GM21825 (cell line): ENCODE measurements around the gene ZNF493.
A peak's percentile ranks its signal among the peaks of the same experiment; 100 is the strongest.

Experiments
- ATAC-seq: cut with Tn5 transposase; IDR thresholded peaks from one replicate; pipeline ENCODE4 v1.9.1; 2021; ENCODE audit warnings: mild to moderate bottlenecking, moderate library complexity; ENCODE audit not compliant: unreplicated experiment

ZNF493 gene

DNA sequence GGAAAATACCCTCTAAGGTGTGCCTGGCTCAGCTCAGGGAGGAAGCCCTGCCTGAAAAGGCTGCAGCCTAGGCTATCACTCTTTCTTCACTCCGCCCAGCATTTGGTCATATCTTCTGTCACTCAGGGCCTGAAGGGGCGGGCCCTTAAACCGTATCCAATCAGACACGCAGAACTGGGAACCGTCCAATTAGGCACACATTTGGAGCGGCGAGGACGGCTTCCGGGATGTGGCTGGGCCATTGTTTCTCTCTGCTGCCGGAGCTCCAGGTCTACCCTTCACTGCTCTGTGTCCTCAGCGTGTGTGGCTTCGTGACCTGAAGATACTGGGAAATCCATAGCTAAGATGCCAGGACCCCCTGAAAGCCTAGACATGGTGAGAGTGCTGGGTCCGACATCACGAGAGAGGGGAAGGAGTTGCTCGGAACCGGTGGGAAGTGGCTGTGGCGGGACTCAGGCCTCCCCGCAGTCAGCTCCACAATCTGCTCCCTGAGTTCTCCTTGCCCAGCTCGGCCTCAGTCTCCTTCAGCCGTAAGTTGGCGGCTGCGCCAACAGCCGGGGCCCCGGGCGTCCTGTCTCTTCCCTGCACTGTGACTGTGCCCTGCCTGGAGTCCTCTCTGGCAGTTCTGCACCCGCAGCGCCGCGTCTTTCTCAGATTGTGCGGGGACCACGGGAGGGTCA, at the start of gene ZNF493:
Gene ZNF493 (plus strand): TSS at position 241 of the 680 bp plus-strand sequence. CDS start 105 bp downstream, at position 346.
- peak; percentile 100 for ATAC-seq

DNA sequence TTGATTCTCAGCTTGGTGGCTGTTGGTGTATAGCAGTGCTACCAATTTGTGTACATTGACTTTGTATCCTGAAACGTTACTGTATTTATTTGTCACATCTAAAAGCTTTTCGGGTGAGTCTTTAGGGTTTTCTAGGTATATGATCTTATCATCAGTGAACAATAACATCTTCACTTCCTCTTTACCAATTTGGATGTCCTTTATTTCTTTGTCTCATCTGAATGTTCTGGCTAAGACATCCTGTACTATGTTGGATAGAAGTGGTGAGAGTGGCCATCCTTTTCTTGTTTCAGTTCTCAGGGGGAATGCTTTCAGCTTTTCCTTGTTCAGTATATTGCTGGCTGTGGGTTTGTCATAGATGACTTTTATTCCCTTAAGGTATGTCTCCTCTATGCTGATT, 44.1 kb upstream of the ZNF493 start:
- ATAC-seq, result no peak

DNA sequence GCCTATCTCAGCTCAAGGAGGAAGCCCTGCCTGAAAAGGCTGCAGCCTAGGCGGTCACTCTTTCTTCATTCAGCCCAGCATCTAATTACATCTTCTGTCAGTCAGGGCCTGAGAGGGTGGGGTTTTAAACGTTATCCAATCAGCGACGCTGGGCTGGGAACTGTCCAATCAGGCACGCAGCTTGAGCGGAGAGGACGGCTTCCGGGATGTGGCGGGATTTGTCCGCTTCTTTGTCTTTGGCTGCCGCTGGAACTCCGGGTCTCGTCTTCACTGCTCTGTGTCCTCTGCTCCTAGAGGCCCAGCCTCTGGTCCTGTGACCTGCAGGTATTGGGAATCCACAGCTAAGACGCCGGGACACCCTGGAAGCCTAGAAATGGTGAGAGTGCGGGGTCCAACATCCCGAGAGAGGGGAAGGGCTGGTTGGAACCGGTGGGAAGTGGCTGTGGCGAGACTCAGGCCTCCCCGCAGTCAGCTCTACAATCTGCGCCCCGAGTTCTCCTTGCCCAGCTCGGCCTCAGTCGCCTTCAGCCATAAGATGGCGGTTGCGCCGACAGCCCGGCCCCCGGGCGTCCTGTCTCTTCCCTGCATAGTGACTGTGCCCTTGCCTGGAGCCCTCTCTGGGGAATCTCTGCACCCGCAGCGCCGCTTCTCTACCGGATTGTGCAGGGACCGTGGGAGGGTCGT, 38.0 kb upstream of the ZNF493 start, which contains the start of gene ZNF738:
Gene ZNF738 (plus strand): TSS at position 233 of the 684 bp plus-strand sequence. CDS start 141 bp downstream, at position 374.
- peak; percentile 96 for ATAC-seq

DNA sequence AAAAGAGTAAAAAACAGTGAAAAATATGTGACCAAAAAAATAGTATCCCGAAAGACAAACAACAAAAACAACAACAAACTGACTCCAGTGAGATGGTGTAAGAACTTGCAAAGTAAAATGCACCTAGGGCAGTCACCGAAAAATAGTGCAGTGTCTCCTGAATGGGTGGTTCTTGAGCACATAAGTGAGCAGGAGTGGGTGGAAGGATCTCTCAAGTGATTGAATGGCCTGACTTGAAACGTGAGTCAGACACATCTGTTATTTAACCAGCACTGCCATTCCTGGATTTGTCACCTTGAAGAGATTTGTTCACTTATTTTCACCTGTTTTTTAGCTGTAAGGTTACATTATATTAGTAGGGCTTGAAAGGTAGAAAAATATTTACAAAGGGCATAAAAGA, 34.6 kb upstream of the ZNF493 start:
- no peak for ATAC-seq

DNA sequence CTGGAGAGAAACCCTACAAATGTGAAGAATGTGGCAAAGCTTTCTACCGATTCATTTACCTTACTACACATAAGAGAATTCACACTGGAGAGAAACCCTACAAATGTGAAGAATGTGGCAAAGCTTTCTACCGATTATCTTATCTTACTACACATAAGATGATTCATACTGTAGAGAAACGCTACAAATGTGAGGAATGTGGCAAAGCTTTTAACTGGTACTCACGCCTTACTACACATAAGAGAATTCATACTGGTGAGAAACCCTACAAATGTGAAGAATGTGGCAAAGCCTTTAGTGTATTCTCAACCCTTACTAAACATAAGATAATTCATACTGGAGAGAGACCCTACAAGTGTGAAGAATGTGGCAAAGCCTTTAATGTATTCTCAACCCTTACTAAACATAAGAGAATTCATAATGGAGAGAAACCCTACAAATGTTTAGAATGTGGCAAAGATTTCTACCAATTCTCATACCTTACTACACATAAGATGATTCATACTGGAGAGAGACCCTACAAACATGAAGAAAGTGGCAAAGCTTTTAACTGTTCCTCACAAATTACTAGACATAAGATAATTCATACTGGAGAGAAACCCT, 12.9 kb upstream of the ZNF493 start:
- no peak for ATAC-seq

DNA sequence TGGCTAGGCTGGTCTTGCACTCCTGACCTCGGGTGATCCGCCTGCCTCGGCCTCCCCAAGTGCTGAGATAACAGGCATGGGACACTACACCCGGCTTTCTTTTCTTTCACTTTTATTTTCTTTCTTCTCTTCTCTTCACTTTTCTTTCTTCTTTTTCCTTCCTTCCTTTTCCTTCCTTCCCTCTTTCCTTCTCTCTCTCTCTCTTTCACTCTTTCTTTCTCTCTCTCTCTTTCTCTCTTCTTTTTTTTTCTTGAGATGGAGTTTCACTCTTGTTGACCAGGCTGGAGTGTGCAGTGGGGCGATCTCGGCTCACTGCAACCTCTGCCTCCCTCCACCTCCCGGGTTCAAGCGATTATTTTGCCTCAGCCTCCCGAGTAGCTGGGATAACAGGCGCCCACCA, 812 bp upstream of the ZNF493 start:
- no peak for ATAC-seq

DNA sequence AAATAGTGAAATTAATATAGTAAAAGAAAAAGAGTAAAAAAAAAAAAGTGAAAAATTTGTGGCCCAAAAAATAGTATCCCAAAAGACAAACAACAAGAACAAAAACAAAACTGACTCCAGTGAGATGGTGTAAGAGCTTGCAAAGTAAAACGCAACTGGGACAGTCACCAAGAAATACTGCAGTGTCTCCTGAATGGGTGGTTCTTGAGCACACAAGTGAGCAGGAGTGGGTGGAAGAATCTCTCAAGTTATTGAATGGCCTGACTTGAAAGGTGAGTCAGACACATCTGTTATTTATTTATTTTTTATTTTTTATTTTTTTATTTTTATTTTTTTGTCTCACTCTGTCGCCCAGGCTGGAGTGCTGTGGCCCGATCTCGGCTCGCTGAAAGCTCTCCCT, 1.9 kb downstream of the ZNF493 start:
- no peak for ATAC-seq

DNA sequence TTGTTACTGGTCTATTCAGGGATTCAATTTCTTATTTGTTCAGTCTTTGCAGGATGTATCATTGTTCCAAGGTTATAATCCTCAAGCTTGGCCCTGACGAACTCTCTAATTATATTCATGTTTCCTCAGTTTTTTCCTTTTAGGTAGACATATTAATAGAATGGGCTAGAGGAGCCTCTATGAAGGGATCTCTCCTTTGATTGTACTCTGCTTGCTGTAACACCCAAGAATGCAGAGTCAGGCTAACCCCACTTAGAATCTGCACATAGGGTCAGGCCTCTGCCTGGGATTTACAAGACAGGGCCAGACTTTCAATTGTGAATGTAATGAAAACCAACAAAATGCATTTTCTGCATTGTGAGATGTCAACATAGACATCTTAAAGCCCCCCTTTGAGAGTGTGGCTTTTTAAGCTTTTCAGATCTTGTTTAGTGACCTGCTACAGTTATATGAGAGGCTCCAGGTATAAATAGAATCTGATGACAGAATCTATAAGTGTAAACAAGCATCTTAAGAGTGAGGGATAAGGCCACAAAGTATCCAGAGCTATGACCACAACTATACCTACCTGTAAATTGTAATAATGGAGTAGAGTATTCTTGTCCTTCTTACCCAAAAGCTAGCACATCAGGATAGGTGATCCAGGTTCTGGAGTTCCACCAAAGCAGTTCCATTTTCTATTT, 5.5 kb downstream of the ZNF493 start:
- no peak for ATAC-seq

DNA sequence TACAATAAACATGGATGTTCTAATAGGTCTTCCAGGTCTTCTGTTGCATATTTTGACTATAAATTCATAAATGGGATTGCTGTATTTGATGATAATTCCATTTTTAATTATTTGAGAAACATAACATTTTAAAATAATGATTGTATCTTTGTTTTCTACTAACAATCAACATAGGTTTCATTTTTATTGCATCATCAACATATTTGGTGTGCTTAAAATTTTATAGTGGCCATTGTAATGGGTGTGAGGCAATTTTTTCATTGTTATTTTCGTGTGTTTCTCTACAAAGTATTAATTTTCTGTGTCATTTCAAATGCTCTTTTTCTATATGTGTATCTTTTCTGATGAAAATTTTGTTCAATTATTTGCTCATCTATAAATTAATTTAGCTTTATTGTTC, 13.2 kb downstream of the ZNF493 start:
- ATAC-seq, result no peak

DNA sequence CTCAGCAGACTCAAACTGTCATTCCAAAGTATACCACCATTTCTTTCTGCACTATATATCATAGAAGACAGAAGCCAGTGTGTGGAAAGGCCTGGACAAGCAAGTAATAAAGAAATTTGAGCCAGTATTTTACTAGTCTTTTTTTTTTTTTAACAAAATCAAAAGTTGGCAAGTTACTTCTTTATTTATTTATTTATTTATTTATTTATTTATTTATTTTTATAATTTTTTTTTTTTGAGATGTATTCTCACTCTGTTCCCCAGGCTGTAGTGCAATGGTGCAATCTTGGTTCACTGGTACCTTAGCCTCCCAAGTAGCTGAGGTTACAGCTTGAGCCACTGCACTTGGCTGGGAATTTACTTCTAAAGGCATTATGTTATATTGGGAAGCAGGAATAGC, 25.3 kb downstream of the ZNF493 start:
- ATAC-seq, result no peak

DNA sequence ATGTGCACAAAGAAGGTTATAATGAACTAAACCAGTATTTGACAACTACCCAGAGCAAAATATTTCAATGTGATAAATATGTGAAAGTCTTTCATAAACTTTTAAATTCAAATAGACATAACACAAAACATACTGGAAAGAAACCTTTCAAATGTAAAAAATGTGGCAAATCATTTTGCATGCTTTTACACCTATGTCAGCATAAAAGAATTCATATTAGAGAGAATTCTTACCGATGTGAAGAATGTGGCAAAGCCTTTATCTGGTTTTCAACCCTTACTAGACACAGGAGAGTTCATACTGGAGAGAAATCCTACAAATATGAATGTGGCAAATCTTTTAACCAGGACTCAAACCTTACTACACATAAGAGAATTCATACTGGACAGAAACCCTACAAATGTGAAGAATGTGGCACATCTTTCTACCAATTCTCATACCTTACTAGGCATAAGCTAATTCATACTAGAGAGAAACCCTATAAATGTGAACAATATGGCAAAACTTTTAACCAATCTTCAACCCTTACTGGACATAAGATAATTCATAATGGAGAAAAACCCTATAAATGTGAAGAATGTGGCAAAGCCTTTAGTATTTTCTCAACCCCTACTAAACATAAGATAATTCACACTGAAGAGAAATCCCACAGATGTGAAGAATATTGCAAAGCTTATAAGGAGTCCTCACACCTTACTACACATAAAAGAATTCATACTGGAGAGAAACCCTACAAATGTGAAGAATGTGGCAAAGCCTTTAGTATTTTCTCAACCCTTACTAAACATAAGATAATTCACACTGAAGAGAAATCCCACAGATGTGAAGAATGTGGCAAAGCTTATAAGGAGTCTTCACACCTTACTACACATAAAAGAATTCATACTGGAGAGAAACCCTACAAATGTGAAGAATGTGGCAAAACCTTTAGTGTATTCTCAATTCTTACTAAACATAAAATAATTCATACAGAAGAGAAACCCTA, 26.4 kb downstream of the ZNF493 start:
- ATAC-seq, result no peak

DNA sequence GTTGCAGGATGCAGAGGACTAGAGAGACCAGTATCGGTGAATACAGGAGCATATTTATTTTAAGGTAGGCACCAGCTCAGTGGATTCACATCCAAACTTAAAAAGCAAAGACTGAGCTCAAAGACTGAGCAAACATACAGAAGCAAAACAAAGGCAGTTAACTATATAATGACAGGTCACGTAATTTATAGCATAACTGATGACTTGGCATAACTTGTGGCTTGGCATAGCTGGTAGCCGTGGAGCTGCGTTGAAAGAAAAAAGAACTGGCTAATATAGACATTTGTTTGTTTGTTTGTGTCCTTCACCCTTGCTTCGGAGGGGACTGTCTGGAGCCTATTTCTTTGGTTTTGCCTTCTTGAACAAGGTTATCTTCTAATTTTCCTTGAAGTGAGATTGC, 33.7 kb downstream of the ZNF493 start:
- no peak for ATAC-seq

DNA sequence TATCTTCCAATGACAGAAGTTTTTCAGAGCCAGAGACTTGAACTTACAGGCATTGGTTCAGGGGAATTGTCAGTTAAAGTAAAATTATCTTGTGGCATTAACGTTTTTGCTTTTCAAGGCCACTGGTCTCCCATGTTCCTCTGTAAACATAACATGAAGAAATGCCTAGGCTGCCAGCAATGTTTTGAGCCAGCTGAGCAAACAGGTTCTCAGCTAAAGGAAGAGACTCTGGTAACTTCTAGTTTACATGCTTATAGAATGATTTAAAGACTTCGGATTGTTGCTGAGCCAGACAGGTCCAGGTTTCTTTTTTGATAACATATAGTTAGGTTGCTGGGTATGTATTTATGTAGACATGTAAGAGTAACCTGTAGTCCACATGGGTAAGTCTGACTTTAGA, 35.7 kb downstream of the ZNF493 start:
- ATAC-seq, result no peak

DNA sequence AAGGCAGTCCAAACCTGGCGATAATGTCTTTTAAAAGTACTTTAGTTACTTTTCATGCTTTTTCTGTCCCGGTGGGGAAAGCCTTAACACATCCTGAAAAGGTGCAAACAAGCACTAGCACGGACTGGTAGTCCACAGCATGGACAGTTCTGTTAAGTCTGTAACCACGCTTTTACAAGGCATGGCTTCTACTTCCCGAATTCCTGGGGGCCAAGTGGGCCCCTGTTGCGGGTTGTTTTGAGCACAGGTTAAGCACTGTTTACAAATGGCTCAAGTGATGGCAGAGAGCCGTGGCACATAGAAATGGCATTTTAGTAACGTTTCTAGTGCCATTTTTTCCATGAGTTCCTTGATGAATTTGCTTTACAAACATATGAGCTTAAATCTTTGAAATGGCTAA, 37.6 kb downstream of the ZNF493 start:
- ATAC-seq, result no peak

DNA sequence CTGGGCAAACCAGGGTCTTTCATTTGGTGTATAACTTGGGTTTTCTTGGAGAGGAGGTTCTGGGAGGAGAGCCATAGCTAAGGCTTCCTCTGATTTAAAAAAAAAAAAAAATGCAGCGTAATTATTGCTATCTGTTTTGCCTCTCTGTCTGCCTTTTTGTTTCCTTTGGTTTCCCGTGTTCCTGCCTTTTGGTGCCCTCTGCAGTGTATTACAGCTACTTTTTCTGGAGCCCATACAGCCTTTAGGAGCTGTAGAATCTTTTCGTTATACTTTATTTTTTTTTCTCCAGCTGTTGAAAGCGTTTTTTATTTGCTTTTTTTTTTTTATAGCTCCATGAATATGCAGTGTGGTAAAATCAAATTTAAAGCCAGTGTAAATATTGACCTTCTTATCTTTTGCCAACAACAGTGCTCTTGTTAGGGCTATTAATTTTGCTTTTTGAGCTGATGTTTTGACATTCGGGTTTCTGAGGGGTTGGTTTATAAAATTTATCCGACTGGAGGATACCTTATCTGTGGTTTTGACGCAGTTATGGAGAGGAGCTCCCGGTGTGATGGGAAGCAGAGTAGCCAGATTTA, 38.1 kb downstream of the ZNF493 start:
- ATAC-seq, result no peak

DNA sequence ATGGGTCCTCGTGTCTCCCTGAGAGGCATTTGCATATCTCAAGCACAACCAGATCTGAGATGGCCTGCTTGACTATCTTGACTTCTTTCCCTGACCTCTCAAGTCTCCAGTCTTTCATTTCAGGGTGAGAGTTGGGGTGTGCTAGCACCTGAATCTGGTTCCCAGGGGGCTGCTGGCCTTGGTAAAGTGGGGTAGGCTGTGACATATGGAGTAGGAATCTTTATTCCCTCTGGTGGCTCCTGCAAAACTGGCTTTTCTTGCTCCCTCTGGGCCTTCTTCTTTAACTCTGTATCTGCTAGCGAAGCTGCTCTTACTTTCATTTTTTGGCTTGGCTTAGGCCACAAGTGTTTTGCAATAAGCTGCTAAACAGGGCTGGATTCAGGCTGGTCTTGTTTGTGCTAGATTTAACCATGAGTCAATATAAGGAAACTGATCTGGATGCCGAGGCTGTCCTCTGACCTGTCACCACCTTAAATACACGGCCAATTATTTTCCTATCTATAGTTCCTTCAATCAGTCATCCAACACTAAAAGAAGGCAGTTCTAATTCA, 42.3 kb downstream of the ZNF493 start:
- no peak for ATAC-seq

DNA sequence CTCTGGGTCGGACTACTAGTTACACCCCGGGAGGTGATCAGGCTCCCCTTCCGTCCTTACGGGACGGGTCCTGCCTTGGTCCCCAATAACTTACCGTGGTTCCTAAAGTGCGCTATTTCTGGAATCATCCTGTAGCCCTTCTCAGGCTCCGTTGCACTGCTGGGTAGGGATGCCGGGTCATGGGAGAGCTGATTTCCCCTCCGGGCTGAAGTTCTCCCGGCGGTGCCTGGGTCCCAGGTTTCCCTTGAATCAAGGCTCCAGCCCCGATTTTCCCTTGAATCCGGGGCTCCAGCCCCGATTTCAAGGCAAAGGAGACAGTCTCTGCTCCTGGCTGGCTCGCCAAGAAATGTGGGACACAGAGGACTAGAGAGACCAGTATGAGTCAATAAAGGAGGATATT, 43.4 kb downstream of the ZNF493 start:
- no peak for ATAC-seq

DNA sequence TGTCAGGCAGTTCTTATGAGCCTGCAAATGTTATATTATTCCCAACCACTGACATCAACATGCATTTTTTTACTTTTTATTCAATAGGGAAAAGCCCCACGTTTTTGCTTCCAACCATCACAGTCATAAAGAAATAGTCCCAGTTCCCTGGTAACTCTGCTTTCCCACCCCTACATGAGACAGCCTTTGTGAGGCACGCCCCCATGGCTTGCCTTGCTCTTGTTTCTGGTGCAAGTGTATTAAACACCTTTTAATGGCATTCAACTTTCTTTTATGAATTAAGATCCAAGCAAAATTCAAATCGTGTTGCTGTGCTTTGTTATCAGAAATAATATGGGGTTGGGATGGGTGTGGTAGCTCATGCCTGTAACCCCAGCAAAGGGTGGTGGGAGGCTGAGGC, 54.3 kb downstream of the ZNF493 start:
- no peak for ATAC-seq

DNA sequence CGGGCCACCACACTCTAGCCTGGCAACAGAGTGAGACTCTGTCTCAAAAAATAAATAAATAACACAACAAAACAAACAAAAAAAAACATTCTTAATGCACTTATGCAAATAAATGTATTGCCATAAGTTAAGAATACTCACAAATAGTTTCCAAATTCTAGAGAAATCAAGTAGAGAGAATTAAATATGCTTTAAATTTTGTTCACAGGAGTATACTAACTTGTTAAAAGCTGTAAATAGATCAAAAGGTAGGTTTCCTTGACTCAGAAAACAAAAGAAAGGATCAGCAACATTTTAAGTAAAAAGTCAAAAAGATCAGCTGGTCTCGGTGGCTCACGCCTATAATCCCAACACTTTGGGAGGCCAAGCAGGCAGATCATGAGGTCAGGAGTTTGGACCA, 58.0 kb downstream of the ZNF493 start:
- no peak for ATAC-seq

DNA sequence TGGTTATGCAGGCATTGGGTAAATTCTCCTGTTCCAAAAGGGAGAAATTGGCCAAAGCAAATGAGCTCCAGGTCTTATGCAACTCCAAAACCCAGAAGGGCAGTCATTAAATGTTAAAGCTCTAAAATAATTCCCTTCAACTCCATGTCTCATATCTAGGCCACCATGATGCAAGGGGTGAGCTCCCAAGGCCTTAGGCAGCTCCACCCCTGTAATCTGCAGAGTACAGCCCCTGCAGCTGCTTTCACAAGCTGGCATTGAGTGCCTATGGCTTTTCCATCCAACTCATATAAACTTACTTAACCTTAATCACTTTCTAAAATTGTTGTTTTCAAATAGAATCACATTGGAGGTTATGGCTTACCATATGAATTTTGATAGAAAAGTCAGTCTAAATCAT, 63.8 kb downstream of the ZNF493 start:
- no peak for ATAC-seq
